ENCODE data around the gene IDE.
"Not testable (repeated sequence)": the region's sequence is repeated elsewhere in the genome, so short reads cannot be mapped to it uniquely, and the experiment has no call there.

Gene IDE

GRCh38 chr10:92419740-92420545, 153.9 kb downstream of the IDE start:
- no peak for DNase-seq (ENCODE audit: low spot score)

- no peak for DNase-seq (ENCODE audit: low spot score)
These were observed 155.0 kb downstream of the IDE start for GRCh38 chr10:92418891-92419290.

GRCh38 chr10:92418221-92418620, 155.7 kb downstream of the IDE start:
- no peak for DNase-seq (ENCODE audit: low spot score)

DNA sequence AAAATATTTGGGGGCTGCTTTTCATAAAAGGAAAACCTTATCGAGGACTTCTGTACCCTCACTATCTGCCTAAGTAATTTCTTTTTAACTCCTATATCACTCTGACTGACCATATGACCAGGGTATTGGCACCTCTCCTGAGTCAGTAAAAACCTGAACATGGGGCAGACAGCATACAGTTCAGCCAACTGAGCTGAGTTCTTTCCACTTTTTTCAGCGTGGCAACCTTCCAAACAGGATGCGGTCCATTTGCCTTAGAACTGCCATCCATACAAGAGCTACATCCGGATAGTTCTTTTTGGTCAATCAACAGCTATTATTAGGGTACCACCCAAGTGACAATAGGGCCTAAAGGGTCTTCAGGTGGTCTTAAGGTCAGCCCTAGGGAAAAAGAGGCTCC, 160.4 kb downstream of the IDE start:
- no peak for DNase-seq (ENCODE audit: low spot score)

- no peak for DNase-seq (ENCODE audit: low spot score)
These were observed 160.9 kb downstream of the IDE start for GRCh38 chr10:92413011-92413410.

GRCh38 chr10:92411406-92411805, 162.5 kb downstream of the IDE start:
- no peak for DNase-seq (ENCODE audit: low spot score)

DNA sequence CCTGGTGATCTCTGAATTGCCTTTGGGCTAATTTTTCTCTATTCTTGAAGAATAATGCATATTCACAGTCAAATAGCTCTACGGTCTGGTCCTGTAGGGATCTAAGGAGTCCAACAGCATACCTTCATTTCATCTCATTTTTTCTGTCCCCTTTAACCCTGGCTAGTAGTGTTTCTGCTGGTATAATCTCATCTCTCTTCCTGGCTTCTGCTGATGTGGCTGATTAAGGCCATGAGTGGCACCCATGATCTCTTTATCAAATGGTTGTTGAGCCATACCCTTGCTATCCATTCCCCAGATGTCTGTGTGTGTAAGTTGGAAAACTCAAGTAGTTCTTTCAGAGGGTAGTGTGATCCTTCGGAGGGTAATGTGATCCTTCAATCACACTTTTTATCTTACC, 163.4 kb downstream of the IDE start:
- DNase-seq (ENCODE audit: low spot score): no peak

DNA sequence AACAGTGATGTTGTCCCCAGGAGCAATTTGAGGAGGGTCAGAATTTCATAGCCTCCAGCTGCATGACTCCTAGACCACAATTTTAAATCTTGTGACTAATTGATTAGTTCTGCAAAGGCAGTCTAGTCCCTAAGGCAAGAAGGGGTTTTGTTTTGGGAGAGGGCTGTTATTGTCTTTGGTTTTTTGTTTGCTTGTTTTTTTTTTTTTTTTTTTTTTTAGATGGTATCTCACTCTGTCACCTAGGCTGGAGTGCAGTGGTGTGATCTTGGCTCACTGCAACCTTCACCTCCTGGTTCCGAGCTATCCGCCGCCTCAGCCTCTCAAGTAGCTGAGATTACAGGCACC, 165.9 kb downstream of the IDE start:
- no peak for DNase-seq (ENCODE audit: low spot score)

- DNase-seq (ENCODE audit: low spot score): no peak
These were observed 166.4 kb downstream of the IDE start for GRCh38 chr10:92407305-92408016.

DNA sequence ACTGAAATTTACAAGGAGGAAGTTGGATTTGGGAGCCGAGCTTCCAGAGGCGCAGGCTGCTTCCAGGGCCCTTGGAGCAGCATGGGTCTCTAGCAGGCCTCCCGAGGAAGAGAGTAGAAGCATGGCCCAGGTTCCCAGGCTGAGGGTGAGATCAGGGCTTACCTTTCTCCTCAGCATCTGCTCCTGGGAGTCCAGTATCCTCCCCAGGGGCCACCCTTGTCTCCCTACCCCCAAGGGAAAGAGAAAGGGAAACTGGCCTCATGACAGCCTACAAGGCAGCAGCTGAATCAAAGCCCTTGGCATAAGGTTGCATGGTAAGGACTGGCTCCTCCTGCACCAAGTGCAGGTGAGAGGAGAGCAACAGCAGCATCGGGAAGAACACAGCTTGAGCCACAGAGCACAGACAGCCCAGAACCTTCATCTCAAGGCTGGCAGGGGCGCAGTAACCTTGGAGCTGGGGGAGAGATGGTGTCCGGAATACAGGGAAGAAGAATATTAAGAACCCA, 168.4 kb downstream of the IDE start:
- no peak for DNase-seq (ENCODE audit: low spot score)

DNA sequence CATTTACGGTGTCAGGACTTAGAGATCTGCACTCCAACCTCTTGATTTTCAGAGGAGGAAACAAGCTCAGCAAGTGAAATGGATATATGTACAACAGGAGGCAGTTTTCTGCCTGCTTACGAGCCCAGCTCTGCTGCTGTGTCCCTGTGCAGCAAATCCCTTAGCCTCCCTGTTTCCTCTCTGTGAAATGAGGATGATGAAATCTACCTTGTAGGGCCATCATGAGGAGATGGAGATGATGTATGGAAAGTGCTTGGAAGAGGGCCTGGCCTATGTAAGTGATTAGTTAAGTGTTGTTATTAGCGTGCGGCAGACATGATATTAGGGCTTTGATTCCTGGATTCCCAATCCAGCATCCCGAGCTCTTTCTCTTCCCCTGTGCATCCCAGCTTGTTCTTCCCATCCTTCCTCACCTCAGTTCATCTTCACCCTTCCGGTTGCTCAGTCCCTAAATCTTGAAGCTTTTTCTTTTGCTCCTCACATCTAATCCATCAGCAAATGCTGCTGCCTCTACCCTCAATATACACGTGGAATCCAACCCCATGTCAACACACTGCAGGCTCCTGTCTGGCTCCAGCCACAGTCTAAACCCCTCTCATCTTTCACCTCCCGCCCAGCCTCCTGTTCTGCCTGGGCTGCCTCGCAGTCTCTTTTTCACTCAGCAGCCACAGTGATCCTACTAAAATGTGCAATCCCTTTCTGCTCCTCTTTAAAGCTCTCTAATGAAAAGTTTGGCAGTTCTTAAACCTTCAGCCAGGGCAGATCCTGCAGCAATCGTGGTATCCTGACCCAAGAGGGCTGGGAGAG, 169.1 kb downstream of the IDE start:
- DNase-seq (ENCODE audit: low spot score): no peak

- not testable (repeated sequence) for DNase-seq (ENCODE audit: low spot score)
These were observed 171.7 kb downstream of the IDE start for GRCh38 chr10:92402234-92402633.
